Central memory CD4-positive, alpha-beta T cell (primary cell): ENCODE measurements around the gene ZNF33B.
A peak's percentile ranks its signal among the peaks of the same experiment; 100 is the strongest.
"Not testable (repeated sequence)": the region's sequence is repeated elsewhere in the genome, so short reads cannot be mapped to it uniquely, and the experiment has no call there.

ENCODE experiments used
- DNase-seq: peaks from one replicate; pipeline ENCODE4 v3.0.0; 2022

Gene ZNF33B

GRCh38 chr10:42609872-42610271 is 28.5 kb downstream of the ZNF33B start:
- DNase-seq = no peak

GRCh38 chr10:42598249-42598873 is 40.0 kb downstream of the ZNF33B start:
- no peak for DNase-seq

- no peak for DNase-seq
These were observed 42.2 kb downstream of the ZNF33B start for GRCh38 chr10:42596196-42596595.

GRCh38 chr10:42594246-42594650 is 44.1 kb downstream of the ZNF33B start:
- DNase-seq = no peak

GRCh38 chr10:42593284-42593683 is 45.1 kb downstream of the ZNF33B start:
- no peak for DNase-seq

- no peak for DNase-seq
These were observed 54.5 kb downstream of the ZNF33B start for GRCh38 chr10:42583828-42584227.

- no peak for DNase-seq
These were observed 60.4 kb downstream of the ZNF33B start for GRCh38 chr10:42578019-42578418.

- no peak for DNase-seq
These were observed 62.0 kb downstream of the ZNF33B start for GRCh38 chr10:42576338-42576737.

GRCh38 chr10:42574336-42574735 is 64.0 kb downstream of the ZNF33B start:
- DNase-seq = no peak

GRCh38 chr10:42556931-42557330 is 81.4 kb downstream of the ZNF33B start:
- no peak for DNase-seq

- not testable (repeated sequence) for DNase-seq
These were observed 84.8 kb downstream of the ZNF33B start for GRCh38 chr10:42553576-42553975.

- no peak for DNase-seq
These were observed 85.3 kb downstream of the ZNF33B start for GRCh38 chr10:42553064-42553407.

GRCh38 chr10:42552188-42553063 is 85.9 kb downstream of the ZNF33B start:
- peak; percentile 91 for DNase-seq

- DNase-seq = no peak
These were observed 86.7 kb downstream of the ZNF33B start for GRCh38 chr10:42551582-42552187.

- no peak for DNase-seq
These were observed 88.5 kb downstream of the ZNF33B start for GRCh38 chr10:42549851-42550250.

- no peak for DNase-seq
These were observed 90.1 kb downstream of the ZNF33B start for GRCh38 chr10:42548254-42548653.

- DNase-seq = no peak
These were observed 93.4 kb downstream of the ZNF33B start for GRCh38 chr10:42544945-42545344.

- DNase-seq = no peak
These were observed 94.5 kb downstream of the ZNF33B start for GRCh38 chr10:42543840-42544372.
